GM10847 (cell line): ENCODE measurements around the gene THSD7A.

Experiments
- POLR2A ChIP-seq: IDR thresholded peaks from 2 replicates; pipeline ENCODE4 v1.6.1; 2011; ENCODE audit not compliant: insufficient read length; ENCODE audit errors: extremely low read depth

THSD7A gene

DNA sequence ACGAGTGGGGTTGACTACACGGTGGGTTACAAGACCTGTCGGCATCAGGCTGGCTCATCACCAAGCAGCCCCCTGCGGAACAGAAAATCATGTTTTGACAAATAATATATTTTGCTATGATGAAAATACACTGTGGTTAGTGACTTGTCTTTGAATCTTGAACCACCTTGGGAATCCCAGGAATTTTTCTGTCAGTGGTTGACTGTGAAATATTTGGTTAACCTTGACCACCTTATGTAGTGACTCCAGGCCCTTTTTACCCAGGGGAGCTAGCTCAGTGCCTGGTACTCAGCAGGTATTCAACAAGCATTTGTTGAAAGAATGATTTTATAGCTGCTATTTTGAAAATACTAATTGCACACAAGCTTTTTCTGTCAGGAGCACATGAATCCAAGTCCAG is 452.4 kb downstream of the THSD7A start:
- no peak for TF ChIP-seq POLR2A

DNA sequence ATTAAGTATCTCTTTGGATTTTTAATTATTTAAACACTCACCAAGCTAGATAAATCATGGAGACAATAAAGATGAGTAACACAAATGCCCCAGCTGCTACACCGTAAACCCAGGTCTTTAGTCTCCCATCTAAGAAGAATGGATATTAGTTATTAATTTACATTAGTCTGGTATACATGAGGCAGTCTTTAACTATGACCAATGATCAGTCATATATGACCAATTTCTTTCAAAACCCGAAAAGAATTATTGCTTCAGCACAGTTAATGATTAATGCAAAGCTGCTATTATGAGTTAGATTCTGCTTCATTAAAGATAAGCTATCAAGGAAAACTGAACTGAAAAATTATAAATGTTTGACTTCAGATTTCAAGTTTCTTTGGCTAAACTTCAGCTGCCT is 455.5 kb downstream of the THSD7A start:
- no peak for TF ChIP-seq POLR2A

DNA sequence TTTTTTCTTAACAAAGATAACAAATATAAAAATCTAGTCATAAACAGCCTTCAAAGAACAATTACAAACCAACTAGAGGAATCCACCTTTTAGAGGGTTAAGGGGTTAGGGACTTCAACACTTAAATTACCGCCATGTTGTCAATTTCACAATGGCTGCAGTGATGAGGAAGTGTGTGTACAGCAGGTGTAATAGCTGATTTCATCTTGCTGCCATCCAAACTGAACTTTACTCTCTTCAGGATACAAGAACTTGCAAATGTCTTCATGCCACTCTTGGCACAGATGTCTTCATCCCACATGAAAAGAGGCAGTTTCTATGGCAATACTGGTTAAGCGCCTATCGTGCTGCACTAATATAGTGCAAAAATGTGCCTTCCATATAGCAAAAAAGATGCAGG is 457.4 kb downstream of the THSD7A start:
- TF ChIP-seq POLR2A, result no peak

DNA sequence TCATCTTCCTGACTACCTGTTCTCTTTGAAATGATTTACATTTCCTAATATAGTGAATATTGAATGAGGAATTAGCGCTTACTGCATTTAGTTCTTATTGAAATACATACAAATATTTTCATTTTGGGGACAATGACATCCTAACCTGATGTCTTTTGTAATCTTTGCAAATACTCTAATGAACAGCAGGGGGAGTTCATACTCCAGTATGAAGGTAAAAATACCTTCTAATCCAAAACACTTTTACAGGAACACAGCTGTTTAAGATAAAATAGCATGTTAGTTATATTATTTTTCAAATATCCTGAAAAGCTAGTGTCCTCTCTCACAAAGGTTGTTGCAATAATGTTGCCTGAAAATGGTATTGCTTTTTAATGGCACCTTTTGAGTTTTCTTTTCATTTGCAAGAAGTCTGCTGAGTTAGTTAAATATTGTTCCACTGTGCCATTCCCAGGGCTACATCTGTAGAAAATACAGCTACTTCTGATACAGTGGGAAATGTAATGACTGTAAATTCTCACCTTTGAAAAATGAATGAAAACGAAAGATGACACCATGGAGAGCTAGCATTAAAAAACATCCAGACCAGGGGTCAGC is 458.4 kb downstream of the THSD7A start:
- no peak for TF ChIP-seq POLR2A

DNA sequence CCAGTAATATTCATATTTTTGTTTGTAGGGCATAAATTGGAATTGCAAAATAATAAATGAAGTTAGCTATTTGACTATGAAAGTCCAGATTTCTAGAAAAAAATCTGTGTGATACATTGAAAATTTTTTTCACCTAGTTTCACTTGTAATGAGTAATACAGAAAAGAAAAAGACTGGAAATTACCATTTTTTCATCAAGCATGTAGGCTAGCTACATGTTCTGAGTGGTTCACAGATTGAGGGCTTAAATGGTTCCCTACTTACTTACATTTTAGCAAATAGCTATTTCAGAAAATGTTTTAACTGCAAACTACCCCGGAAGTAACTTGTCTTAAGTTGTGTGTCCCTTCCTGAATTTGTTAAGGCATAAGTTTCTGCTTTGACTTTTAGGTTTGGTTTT is 462.3 kb downstream of the THSD7A start:
- no peak for TF ChIP-seq POLR2A

DNA sequence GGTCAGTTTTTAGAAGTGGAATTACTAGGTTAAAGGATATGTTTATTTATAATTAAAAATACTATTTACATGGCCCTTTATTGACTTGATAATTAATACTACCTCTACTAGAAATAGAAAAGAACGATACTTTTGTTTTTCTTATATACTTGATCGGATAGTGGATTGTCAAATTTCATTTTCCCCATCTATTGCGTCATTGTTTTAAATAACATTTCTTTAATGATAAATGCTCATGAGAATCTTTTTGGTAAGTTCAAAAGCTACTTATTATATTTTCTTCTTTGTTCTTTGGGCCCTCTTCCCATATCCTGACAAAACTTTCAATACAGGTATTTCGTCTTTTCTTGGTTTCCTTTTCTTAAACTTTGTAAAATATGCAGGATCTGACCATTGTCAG is 465.9 kb downstream of the THSD7A start:
- TF ChIP-seq POLR2A, result no peak

DNA sequence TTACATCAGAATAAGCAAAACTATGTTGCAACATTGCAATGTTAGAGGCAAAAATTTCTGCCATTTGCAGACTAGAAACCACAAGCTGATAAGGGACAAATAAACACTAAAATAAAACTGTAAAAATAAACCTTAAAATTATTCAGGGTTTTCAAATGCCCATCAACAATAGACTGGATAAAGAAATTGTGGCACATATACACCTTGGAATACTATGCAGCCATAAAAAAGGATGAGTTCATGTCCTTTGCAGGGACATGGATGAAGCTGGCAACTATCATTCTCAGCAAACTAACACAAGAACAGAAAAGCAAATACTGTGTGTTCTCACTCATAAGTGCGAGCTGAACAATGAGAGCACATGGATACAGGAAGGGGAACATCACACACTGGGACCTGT is 473.4 kb downstream of the THSD7A start:
- no peak for TF ChIP-seq POLR2A

DNA sequence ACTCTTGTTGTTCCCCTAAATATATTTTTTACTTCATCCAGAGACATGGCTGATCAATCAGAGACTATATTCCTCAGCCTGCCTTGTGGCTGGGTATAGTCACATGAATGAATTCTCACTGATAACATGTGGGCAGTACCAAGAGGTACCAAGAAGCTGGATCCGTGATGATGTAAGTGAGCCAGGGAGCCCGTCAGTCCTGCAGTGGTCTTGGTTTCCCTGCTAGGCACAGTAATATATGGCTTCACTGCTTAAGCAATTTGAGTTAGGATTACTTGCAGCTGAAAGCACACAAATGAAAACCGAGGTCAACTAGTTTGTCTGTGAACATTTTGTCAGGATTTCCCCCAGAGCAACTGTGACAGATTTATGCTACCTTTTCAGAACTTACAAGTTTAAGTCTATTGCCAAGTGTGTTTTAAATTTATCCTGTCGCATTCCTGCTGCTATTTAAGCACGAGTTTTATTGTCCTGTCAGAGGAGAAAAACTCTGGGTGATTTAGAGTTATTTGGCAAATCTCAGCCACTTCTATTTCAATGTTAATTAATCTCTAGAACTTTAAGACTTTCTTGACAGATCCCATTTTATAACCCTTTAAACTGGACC is 476.5 kb downstream of the THSD7A start:
- no peak for TF ChIP-seq POLR2A

DNA sequence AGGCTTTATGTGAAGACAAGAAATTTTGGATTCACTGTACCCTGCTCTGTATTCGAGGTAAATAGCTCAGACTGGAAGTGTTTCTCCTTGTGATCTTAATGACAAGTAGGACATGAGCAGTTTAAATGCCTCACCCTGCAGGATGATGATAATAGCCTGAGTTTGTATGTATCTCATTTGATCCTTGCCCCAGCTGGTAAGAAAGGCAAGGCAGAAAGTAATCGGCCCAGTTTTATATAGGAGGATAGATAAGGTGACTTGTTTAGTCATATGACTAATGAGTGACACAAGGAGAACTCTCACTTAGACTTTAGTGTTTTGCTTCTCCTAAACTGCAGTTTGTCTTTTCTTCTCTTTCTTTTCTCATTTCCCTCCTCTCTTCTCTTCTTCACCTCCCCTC is 485.7 kb downstream of the THSD7A start:
- TF ChIP-seq POLR2A, result no peak

DNA sequence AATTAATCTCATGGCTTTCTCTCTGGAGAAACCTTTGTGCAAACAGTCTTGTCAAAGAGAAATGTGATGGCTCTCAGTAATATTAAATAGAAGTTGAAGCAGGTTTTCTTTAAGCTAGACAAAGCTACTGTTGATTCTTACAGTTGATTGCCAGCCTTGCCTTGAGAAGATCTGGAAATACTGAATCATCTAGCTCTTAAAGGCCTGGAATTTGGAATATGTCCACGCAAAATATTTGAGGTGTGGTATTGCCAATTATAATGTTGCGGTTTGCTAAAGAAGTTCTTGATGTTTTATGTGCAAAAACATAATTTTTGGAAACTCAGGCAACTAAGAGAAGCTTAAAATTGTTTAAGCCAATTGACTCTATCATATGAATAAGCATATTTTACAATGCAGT is 486.4 kb downstream of the THSD7A start:
- no peak for TF ChIP-seq POLR2A

DNA sequence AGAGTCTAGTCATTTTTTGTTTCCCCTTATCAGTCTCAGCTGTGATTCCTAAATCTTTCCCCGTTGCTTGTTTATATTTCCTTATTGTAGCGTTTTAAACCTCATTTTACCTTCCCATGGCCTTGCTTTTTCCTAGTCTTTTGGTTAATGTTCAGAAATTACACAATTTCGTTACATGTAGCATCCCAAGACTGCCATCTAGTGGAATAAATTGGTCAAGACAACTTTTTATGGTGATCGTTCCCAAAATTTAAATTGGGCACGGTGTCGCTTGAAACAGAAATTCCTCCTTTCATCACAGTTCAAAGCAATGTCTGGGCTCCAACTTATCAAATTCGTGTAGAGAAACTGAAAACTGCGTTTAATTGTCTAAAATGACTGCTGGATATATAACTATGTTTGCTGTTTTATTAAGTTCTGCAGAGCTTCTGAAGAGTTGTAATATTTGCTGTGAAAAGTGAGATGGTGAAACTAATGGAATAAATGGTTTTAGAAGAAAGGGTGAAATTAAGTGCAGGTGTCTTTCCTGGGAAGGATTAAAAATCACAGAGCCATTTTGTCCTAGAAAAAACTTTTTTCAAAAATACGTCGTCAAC is 488.1 kb downstream of the THSD7A start:
- no peak for TF ChIP-seq POLR2A

DNA sequence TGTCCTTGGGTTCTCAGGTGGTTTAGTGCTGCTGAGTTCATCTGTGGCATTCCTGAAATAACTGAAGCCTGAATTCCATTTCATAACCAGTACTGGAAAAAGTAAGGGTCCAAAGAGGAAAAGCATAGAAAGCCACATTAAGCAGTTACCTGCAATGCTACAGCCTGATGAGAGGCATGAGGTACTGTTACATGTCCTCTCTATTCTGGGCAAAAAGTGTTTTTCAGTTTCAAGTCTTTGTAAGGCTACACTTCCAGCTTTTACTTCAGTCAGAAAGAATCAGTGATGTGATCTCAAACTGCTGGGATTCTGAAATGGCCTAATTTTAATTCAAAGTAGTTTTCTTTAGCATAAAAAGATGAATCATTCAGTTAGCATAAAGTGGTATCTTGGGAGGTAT is 488.9 kb downstream of the THSD7A start:
- no peak for TF ChIP-seq POLR2A

DNA sequence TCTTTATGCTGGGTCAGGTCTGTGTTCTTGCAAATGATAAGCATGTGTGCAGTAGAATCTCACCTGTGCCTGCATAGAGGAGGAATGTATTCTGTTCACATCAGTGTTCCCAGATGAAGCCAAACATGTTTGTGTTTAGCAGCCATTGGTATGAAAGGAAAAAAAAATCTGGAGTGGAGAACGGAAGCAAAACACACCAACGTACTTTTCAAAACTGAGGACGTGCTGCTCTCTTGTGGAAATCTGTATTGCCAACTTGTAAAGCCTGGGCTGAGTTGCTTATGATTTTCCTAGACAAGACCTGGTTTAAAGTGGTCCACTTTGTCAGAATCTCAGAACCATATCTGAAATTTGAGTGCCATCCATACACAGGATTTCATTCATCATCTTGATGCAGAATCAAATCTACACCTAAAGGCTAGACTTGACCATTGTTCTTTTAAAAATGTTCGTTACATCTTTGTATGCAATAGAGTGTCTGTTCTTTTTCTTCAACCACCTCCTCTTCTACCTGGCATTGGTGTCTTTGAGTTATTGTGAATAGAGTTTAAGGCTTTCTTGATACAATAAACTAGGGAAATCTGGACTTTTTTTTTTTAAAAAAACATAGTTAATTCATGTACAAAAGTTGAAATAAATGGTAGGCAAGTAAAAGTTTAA is 490.6 kb downstream of the THSD7A start:
- no peak for TF ChIP-seq POLR2A

DNA sequence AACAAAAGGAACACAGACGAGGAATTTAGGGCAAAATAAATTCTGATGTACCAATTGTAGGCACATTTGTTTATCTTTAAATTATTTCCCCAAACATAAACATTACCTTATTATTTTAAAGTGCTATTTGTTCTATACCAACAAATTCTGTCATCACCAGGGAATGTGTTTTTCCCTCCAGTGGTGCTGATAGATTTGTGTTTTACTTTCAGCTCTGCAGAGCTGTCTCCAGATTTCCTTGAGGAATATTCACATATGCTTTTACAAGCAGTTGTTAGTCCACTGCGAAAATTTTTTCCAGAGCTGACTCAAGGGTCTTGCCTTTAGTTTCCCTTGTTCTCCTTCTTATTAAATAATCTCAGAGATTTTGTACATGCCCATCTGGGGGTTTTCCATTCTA is 495.6 kb downstream of the THSD7A start:
- no peak for TF ChIP-seq POLR2A

DNA sequence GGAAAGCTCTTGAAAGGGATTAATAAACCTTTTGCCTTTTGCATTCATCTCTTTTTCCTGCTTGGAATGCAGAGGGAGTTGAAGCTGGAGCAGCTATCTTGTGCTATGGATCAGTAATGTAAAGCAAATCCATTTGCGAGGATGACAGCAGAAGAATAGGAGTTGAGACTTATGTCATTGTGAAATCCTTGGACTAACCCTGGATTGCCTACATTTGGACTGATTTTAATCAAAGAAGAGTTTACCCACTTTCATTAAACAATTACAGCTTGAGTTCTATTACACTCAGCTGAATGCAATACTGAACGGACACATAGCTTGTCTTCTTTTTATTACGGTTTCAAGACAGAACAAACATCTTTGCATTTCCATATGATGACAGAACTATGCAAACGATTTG is 496.1 kb downstream of the THSD7A start:
- no peak for TF ChIP-seq POLR2A

DNA sequence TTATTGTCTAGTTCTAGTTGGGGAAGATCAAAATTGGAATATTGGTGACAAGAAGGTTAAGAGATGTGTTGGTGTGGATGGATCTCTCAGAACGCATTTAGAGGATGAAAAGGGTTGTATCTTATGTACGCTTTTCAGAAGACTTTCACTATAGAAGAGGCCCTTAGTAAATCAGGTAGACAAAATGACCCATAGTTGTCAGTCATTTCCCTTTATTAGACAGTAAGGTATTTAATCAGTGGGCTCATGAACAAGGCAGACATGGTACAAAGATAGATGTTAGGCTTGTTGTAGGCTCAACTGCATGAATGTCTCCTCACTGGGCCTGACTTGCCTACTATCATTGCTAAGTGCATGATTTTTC is 499.2 kb downstream of the THSD7A start:
- TF ChIP-seq POLR2A, result no peak

DNA sequence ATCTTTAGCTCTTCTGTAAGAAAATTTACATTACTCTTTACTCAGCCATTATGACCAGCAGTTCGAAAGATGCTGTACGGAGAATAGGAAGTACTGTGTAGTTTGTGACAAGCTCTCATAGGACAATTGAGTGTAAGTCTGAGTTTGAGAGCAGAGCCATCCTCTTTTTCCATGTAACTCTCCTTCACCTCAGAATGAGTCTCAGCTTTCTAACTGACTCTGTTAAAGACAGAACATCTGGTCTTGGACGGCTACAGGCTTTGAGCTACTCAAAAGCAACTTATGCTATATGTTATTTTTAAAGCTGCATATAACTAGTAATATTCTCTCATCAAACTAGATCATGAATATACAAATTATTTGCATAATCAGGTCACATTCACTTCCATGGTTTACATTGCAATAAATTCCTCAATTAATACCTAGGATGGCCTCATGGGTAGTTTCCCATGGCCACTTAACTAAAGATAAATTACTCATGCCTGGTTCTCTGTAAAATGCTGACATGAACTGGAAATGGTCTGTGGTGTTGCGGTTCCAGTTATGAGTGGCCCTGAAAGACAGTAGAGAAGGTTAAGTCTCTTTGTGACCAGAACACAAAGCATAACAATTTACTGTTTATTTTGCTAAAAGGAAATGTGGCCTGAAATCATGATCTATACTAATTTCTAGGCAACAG is 499.7 kb downstream of the THSD7A start:
- no peak for TF ChIP-seq POLR2A
